K562 (cell line): ENCODE results near the gene SKOR1. TPM values are rescaled to one million over a fixed set of nuclear protein-coding genes. Genes with fewer than 3 reads are reported as not detected.

Experiments
- AFF1 ChIP-seq, 2 experiments: fragments of 450-650 bp; IDR thresholded peaks; 2 replicates each; pipeline ENCODE4 v1.6.1; 2018; ENCODE audit warnings: mild to moderate bottlenecking in 2 of 2, low read depth in 1 of 2; ENCODE audit not compliant: partially characterized antibody in 2 of 2
- ARNT ChIP-seq, 2 experiments: fragments of 450-650 bp; IDR thresholded peaks; 2 replicates each; pipeline ENCODE4 v1.6.1; 2016; ENCODE audit warnings: mild to moderate bottlenecking in 1 of 2
- DDX20 ChIP-seq: fragments of 450-650 bp; IDR thresholded peaks from 2 replicates; pipeline ENCODE4 v1.6.1; 2016; ENCODE audit warnings: missing genetic modification characterization, low read depth, mild to moderate bottlenecking, missing compliant biosample characterization, moderate library complexity
- DPF2 ChIP-seq: fragments of 450-650 bp; IDR thresholded peaks from 2 replicates; pipeline ENCODE4 v1.6.1; 2016
- HNRNPLL ChIP-seq: fragments of 200-400 bp; formaldehyde crosslinking; IDR thresholded peaks from 2 replicates; pipeline ENCODE4 v1.6.1; 2017; ENCODE audit warnings: low read length, low read depth, mild to moderate bottlenecking; ENCODE audit not compliant: poor library complexity, severe bottlenecking
- IFI16 ChIP-seq: fragments of 250-450 bp; sonication (Bioruptor Pico); IDR thresholded peaks from 2 replicates; pipeline ENCODE4 v2.1.2; 2022; ENCODE audit warnings: mild to moderate bottlenecking, inconsistent platforms
- KAT8 ChIP-seq: fragments of 450-650 bp; IDR thresholded peaks from 2 replicates; pipeline ENCODE4 v1.6.1; 2016; ENCODE audit warnings: low read depth, mild to moderate bottlenecking
- MYC ChIP-seq, 2 experiments: fragments of 250-450 bp in 1 of 2; sonication (Bioruptor Pico) in 1 of 2; IDR thresholded peaks; 2 replicates each; pipeline versions ENCODE4 v1.5.1 to v1.6.1; 2012 to 2021; ENCODE audit warnings: low read depth in 2 of 2, borderline replicate concordance in 1 of 2, improper control_type of control experiment in 1 of 2, low read length in 1 of 2, mild to moderate bottlenecking in 1 of 2, moderate library complexity in 1 of 2
- NBN ChIP-seq: fragments of 450-650 bp; IDR thresholded peaks from 2 replicates; pipeline ENCODE4 v1.6.1; 2016; ENCODE audit warnings: low read depth, mild to moderate bottlenecking
- NFE2L1 ChIP-seq: fragments of 450-650 bp; IDR thresholded peaks from 2 replicates; pipeline ENCODE4 v1.6.1; 2016; ENCODE audit warnings: missing genetic modification characterization, low read depth, mild to moderate bottlenecking, missing compliant biosample characterization, moderate library complexity, borderline replicate concordance
- PKNOX1 ChIP-seq: fragments of 450-650 bp; IDR thresholded peaks from 2 replicates; pipeline ENCODE4 v1.6.1; 2016
- PML ChIP-seq: IDR thresholded peaks from 2 replicates; pipeline ENCODE4 v1.6.1; 2012; ENCODE audit warnings: low read length, inconsistent platforms
- ZFX ChIP-seq: sonication (generic); formaldehyde crosslinking; IDR thresholded peaks from 2 replicates; pipeline ENCODE4 v1.8.0; 2022; ENCODE audit warnings: mild to moderate bottlenecking, missing genetic modification reagents, moderate library complexity
- ZNF707 ChIP-seq: fragments of 250-450 bp; sonication (Bioruptor Pico); conservative IDR thresholded peaks from 2 replicates; pipeline ENCODE4 v1.8.0; 2022; ENCODE audit warnings: inconsistent platforms, mild to moderate bottlenecking, moderate library complexity
- ZNF766 ChIP-seq: fragments of 200-800 bp; sonication (Bioruptor generic); conservative IDR thresholded peaks from 2 replicates; pipeline ENCODE4 v1.6.1; 2016; ENCODE audit warnings: missing genetic modification characterization, missing compliant biosample characterization
- polyA plus RNA-seq, 8 experiments: library from polyadenylated mRNA; depleted of rRNA in 4 of 8; stranded (reverse) in 5 of 8; unstranded in 3 of 8; fragments of >200 nt; fragmentation: Nextera tagmentation in 2 of 8; fragmentation: Illumina TruSeq in 1 of 8; extraction: Ambion mirVana in 2 of 8; extraction: Trizol in 1 of 8; gene quantifications; 2 replicates each; pipeline versions ENCODE4 v1.2.1 to v1.2.3, GENCODE V29; 2011 to 2014; ENCODE audit warnings: inconsistent platforms in 1 of 8, missing spikeins in 1 of 8
- total RNA-seq, 7 experiments: library from RNA; depleted of rRNA in 6 of 7; stranded (reverse); fragments of >200 nt in 6 of 7; fragmentation: Illumina TruSeq in 2 of 7; extraction: Trizol in 2 of 7; gene quantifications; 2 replicates each; pipeline versions ENCODE4 v1.2.1 to v1.2.3, GENCODE V29; 2011 to 2021; ENCODE audit warnings: low replicate concordance in 1 of 7
- TF ChIP-seq, protein P1 (sequence below): fragments of 450-650 bp; IDR thresholded peaks from 2 replicates; pipeline ENCODE4 v1.6.1; 2018; ENCODE audit not compliant: partially characterized antibody

The SKOR1 gene
- total and polyA plus RNA-seq, 9 of the 15 experiments (the other 6 are each of a cell fraction or from before 2014, with no cell fraction given), result 0.04 to 0.41 (median 0.09) TPM; not detected in 3

GRCh38 chr15:67839499-67839928 lies 14.2 kb downstream of the SKOR1 start (continued):
- peak in 1 of 2 experiments; percentile 45 for TF ChIP-seq AFF1 (IDR thresholded peaks at IDR 0.05; ENCODE audit: low read depth in 1 of 2, partially characterized antibody in 2 of 2)
- TF ChIP-seq DPF2, result peak; percentile 49
- TF ChIP-seq HNRNPLL, result peak; percentile 2
- no peak for TF ChIP-seq PML
- TF ChIP-seq DDX20 (tag), result no peak
- TF ChIP-seq MYC (IDR thresholded peaks at IDR 0.05; ENCODE audit: low read depth, low read length), result no peak
- TF ChIP-seq MYC (CRISPR knock-in tag; IDR thresholded peaks at IDR 0.05; ENCODE audit: borderline replicate concordance, low read depth), result 0 out of 2 replicates have a peak, but pooled peaks have one; percentile 32
- no peak for TF ChIP-seq KAT8
- TF ChIP-seq NFE2L1 (tag), result peak; percentile 28; the same call in 1 of the 2 replicates
- peak; percentile 50; the same call in 1 of the 2 replicates for TF ChIP-seq ZFX
- TF ChIP-seq PKNOX1, result peak; percentile 76; the same call in 1 of the 2 replicates
- no peak for TF ChIP-seq IFI16
- TF ChIP-seq ZNF766 (CRISPR knock-in tag), result peak; percentile 20; the same call in 1 of the 2 replicates
- TF ChIP-seq, protein P1, sequence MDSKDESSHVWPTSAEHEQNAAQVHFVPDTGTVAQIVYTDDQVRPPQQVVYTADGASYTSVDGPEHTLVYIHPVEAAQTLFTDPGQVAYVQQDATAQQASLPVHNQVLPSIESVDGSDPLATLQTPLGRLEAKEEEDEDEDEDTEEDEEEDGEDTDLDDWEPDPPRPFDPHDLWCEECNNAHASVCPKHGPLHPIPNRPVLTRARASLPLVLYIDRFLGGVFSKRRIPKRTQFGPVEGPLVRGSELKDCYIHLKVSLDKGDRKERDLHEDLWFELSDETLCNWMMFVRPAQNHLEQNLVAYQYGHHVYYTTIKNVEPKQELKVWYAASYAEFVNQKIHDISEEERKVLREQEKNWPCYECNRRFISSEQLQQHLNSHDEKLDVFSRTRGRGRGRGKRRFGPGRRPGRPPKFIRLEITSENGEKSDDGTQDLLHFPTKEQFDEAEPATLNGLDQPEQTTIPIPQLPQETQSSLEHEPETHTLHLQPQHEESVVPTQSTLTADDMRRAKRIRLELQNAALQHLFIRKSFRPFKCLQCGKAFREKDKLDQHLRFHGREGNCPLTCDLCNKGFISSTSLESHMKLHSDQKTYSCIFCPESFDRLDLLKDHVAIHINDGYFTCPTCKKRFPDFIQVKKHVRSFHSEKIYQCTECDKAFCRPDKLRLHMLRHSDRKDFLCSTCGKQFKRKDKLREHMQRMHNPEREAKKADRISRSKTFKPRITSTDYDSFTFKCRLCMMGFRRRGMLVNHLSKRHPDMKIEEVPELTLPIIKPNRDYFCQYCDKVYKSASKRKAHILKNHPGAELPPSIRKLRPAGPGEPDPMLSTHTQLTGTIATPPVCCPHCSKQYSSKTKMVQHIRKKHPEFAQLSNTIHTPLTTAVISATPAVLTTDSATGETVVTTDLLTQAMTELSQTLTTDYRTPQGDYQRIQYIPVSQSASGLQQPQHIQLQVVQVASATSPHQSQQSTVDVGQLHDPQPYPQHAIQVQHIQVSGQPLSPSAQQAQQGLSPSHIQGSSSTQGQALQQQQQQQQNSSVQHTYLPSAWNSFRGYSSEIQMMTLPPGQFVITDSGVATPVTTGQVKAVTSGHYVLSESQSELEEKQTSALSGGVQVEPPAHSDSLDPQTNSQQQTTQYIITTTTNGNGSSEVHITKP, result peak; percentile 6
- TF ChIP-seq ARNT (IDR thresholded peaks at IDR 0.05), result peak in 1 of 2 experiments; percentile 72; a peak in 1 of 4 replicates
- 0 out of 2 replicates have a peak, but pooled peaks have one; percentile 66 for TF ChIP-seq NBN
- TF ChIP-seq ZNF707 (CRISPR knock-in tag), result no peak
